SK-N-MC (cell line): ENCODE measurements around the gene MSL3.

Experiments used
- DNase-seq: peaks from one replicate; pipeline ENCODE4 v3.0.0-alpha.2; 2011; ENCODE audit warnings: low read depth, low spot score
- H3K27ac ChIP-seq: fragments of 200-600 bp; sonication (generic); 2 replicates; pipeline ENCODE4 v1.5.1; 2016; ENCODE audit warnings: mixed run types
- H3K36me3 ChIP-seq: fragments of 200-600 bp; sonication (generic); 2 replicates; pipeline ENCODE4 v1.6.1; 2017; ENCODE audit warnings: antibody characterized with exemption, low read length, mixed read lengths; ENCODE audit not compliant: insufficient read depth
- H3K4me3 ChIP-seq: fragments of 200-600 bp; sonication (generic); 2 replicates; pipeline ENCODE4 v1.5.1; 2016
- H3K9ac ChIP-seq: fragments of 200-600 bp; sonication (generic); 2 replicates; pipeline ENCODE4 v1.8.0; 2017; ENCODE audit warnings: mixed run types, mixed read lengths; ENCODE audit not compliant: insufficient read length
- H3K9me3 ChIP-seq: fragments of 200-600 bp; sonication (generic); 2 replicates; pipeline ENCODE4 v1.6.1; 2017; ENCODE audit warnings: low read depth, mild to moderate bottlenecking, antibody characterized with exemption, low read length, moderate library complexity, mixed read lengths
- EZH2 ChIP-seq: fragments of 200-600 bp; sonication (generic); IDR thresholded peaks from one replicate; pipeline ENCODE4 v1.6.1; 2017; ENCODE audit warnings: antibody characterized with exemption
- FOXP2 ChIP-seq: optimal IDR thresholded peaks from 2 replicates; pipeline ENCODE3; 2011; ENCODE audit warnings: mild to moderate bottlenecking, moderate library complexity; ENCODE audit not compliant: insufficient read depth; ENCODE audit errors: extremely low read length, control extremely low read depth
- POLR2AphosphoS5 ChIP-seq: IDR thresholded peaks from 2 replicates; pipeline ENCODE4 v1.6.1; 2012; ENCODE audit warnings: mild to moderate bottlenecking, low read depth, low read length, borderline replicate concordance

The MSL3 gene

GRCh38 chrX:11757397-11757718 is 679 bp upstream of the MSL3 start:
- H3K36me3 ChIP-seq: peaks cover 1% of the 10 kb centered on the region; the same call in 1 of the 2 replicates
- H3K4me3 ChIP-seq: peak overlapping the region; percentile 75
- no peak overlapping the region for H3K9ac ChIP-seq
- DNase-seq: no peak
- no peak overlapping the region for H3K27ac ChIP-seq
- TF ChIP-seq FOXP2 (no peak), POLR2AphosphoS5 (no peak), EZH2 (no peak)
- H3K9me3 ChIP-seq: no peaks in the 10 kb centered on the region

GRCh38 chrX:11758400-11759171 is 549 bp downstream of the MSL3 start:
- no peaks in the 10 kb centered on the region for H3K9me3 ChIP-seq
- H3K27ac ChIP-seq: no peak overlapping the region
- no peak for TF ChIP-seq FOXP2
- peak; percentile 68; the same call in 1 of the 2 replicates for TF ChIP-seq POLR2AphosphoS5
- no peak for TF ChIP-seq EZH2
- H3K36me3 ChIP-seq: peaks cover 5% of the 10 kb centered on the region; the same call in 1 of the 2 replicates
- peak overlapping the region; percentile 71 for H3K9ac ChIP-seq
- peak overlapping the region; percentile 80 for H3K4me3 ChIP-seq
- no peak for DNase-seq

- no peak for DNase-seq
- no peak overlapping the region for H3K27ac ChIP-seq
- H3K4me3 ChIP-seq: peak overlapping the region; percentile 80
- peak overlapping the region; percentile 71 for H3K9ac ChIP-seq
- no peak for TF ChIP-seq POLR2AphosphoS5
- TF ChIP-seq EZH2: no peak
- TF ChIP-seq FOXP2: no peak
- H3K9me3 ChIP-seq: no peaks in the 10 kb centered on the region
- H3K36me3 ChIP-seq: peaks cover 5% of the 10 kb centered on the region; the same call in 1 of the 2 replicates
These were observed 1.1 kb downstream of the MSL3 start for GRCh38 chrX:11759172-11759460.

GRCh38 chrX:11759461-11760311 is 1.6 kb downstream of the MSL3 start:
- Histone ChIP-seq H3K36me3 (peaks cover 5% of the 10 kb centered on the region; the same call in 1 of the 2 replicates), H3K9ac (peak overlapping the region; percentile 82), H3K4me3 (peak overlapping the region; percentile 80), H3K9me3 (no peaks in the 10 kb centered on the region), H3K27ac (no peak overlapping the region)
- TF ChIP-seq FOXP2: no peak
- TF ChIP-seq EZH2: no peak
- no peak for TF ChIP-seq POLR2AphosphoS5
- DNase-seq: peak; percentile 51

GRCh38 chrX:11760958-11761357 is 2.9 kb downstream of the MSL3 start:
- H3K9me3 ChIP-seq: no peaks in the 10 kb centered on the region
- DNase-seq: no peak
- H3K9ac ChIP-seq: no peak overlapping the region
- peaks cover 5% of the 10 kb centered on the region; the same call in 1 of the 2 replicates for H3K36me3 ChIP-seq
- TF ChIP-seq POLR2AphosphoS5 (no peak), EZH2 (no peak), FOXP2 (no peak)
- no peak overlapping the region for H3K27ac ChIP-seq
- no peak overlapping the region for H3K4me3 ChIP-seq

- DNase-seq: no peak
- H3K9me3 ChIP-seq: no peaks in the 10 kb centered on the region
- H3K36me3 ChIP-seq: peaks cover 5% of the 10 kb centered on the region; the same call in 1 of the 2 replicates
- H3K9ac ChIP-seq: no peak overlapping the region
- H3K4me3 ChIP-seq: no peak overlapping the region
- no peak for TF ChIP-seq EZH2
- no peak overlapping the region for H3K27ac ChIP-seq
These were observed 6.6 kb downstream of the MSL3 start for GRCh38 chrX:11764602-11765067.

GRCh38 chrX:11765449-11765848 is 7.4 kb downstream of the MSL3 start:
- Histone ChIP-seq H3K9me3 (no peaks in the 10 kb centered on the region), H3K36me3 (peaks cover 5% of the 10 kb centered on the region; the same call in 1 of the 2 replicates), H3K27ac (no peak overlapping the region), H3K4me3 (no peak overlapping the region), H3K9ac (no peak overlapping the region)
- no peak for DNase-seq
- TF ChIP-seq EZH2 (no peak), POLR2AphosphoS5 (no peak), FOXP2 (no peak)

GRCh38 chrX:11766487-11766886 is 8.4 kb downstream of the MSL3 start:
- no peaks in the 10 kb centered on the region for H3K9me3 ChIP-seq
- H3K27ac ChIP-seq: no peak overlapping the region
- no peak overlapping the region for H3K4me3 ChIP-seq
- no peak overlapping the region for H3K9ac ChIP-seq
- no peak for TF ChIP-seq FOXP2
- no peak for TF ChIP-seq POLR2AphosphoS5
- DNase-seq: no peak
- peaks cover 5% of the 10 kb centered on the region; the same call in 1 of the 2 replicates for H3K36me3 ChIP-seq
